Spleen (tissue), 11 donors: ENCODE data around the gene PRKCH. TPM values are rescaled to one million over a fixed set of nuclear protein-coding genes. Genes with fewer than 3 reads are reported as not detected.

ENCODE experiments used
- DNase-seq: peaks from one replicate; pipeline ENCODE4 v3.0.0-alpha.2; 2020
- H3K27ac ChIP-seq, 8 donors: fragments of 200-600 bp; sonication (generic) in 7 of 8; 1 replicate in 4 of 8; 2 replicates in 4 of 8; pipeline versions ENCODE4 v1.5.0 to v1.8.0; 2016 to 2021; ENCODE audit warnings: inconsistent platforms in 4 of 8, mild to moderate bottlenecking in 4 of 8, moderate library complexity in 1 of 8
- H3K27me3 ChIP-seq, 7 donors: fragments of 200-600 bp; sonication (generic) in 6 of 7; replicated peaks in 1 of 7; 1 replicate in 4 of 7; 2 replicates in 3 of 7; pipeline versions ENCODE4 v1.5.0 to v1.8.0; 2016 to 2021; ENCODE audit warnings: inconsistent platforms in 3 of 7, mild to moderate bottlenecking in 1 of 7
- H3K36me3 ChIP-seq, 6 donors: fragments of 200-600 bp; sonication (generic) in 5 of 6; 1 replicate in 4 of 6; 2 replicates in 2 of 6; pipeline versions ENCODE4 v1.5.0 to v1.8.0; 2016 to 2021; ENCODE audit warnings: inconsistent platforms in 2 of 6
- H3K4me1 ChIP-seq, 6 donors: fragments of 200-600 bp; sonication (generic) in 5 of 6; 1 replicate in 3 of 6; 2 replicates in 3 of 6; pipeline versions ENCODE4 v1.5.0 to v1.8.0; 2016 to 2021; ENCODE audit warnings: inconsistent platforms in 3 of 6
- H3K4me3 ChIP-seq, 8 donors: fragments of 200-600 bp; sonication (generic) in 7 of 8; 1 replicate in 4 of 8; 2 replicates in 4 of 8; pipeline versions ENCODE4 v1.5.0 to v1.8.0; 2016 to 2021; ENCODE audit warnings: inconsistent platforms in 4 of 8, mild to moderate bottlenecking in 4 of 8, moderate library complexity in 2 of 8
- H3K9me3 ChIP-seq, 8 donors: fragments of 200-600 bp; sonication (generic) in 7 of 8; 1 replicate in 4 of 8; 2 replicates in 4 of 8; pipeline versions ENCODE4 v1.5.0 to v1.8.0; 2016 to 2021; ENCODE audit warnings: inconsistent platforms in 4 of 8
- POLR2A ChIP-seq, 3 donors: fragments of 450-650 bp; IDR thresholded peaks; one replicate each; pipeline ENCODE4 v1.5.1; 2017; ENCODE audit warnings: antibody characterized with exemption in 3 of 3, mild to moderate bottlenecking in 1 of 3
- POLR2AphosphoS5 ChIP-seq, 3 donors: sonication (generic); formaldehyde crosslinking; IDR thresholded peaks; one replicate each; pipeline ENCODE4 v1.5.1; 2017; ENCODE audit warnings: antibody characterized with exemption in 3 of 3
- WGBS, 5 donors: extraction: QIAGEN DNeasy Blood & Tissue Kit in 3 of 5; methylation state at CpG; one replicate each; pipeline versions ENCODE4 v1.1.5 to v1.1.7; 2013 to 2018; 5-methylcytosine and 5-hydroxymethylcytosine counted together
- intact Hi-C: fragments of 100-400 bp; cut with DNase I; formaldehyde crosslinking; loops from one replicate; pipeline ENCODE4 v1.15.0; 2023; ENCODE audit warnings: low total_unique reads
- polyA plus RNA-seq, 3 donors: library from polyadenylated mRNA; stranded (reverse); fragments of 200-250 nt; gene quantifications; one replicate each; pipeline ENCODE4 v1.2.1, GENCODE V29; 2013
- total RNA-seq, 7 donors: library from RNA; depleted of rRNA in 3 of 7; stranded (reverse); fragments of >200 nt in 3 of 7; fragmentation: NEBNext Ultra II Directional in 4 of 7; extraction: Animal tissue kit (Norgen Biotek cat#: 25700) in 4 of 7; gene quantifications; one replicate each; pipeline versions ENCODE4 v1.1.0 to v1.2.1, GENCODE V29; 2016 to 2021
- TF ChIP-seq, protein P1 (sequence below), 11 experiments: fragments of 200-600 bp in 7 of 11; fragments of 450-650 bp in 4 of 11; sonication (generic) in 4 of 11; IDR thresholded peaks in 8 of 11; conservative IDR thresholded peaks in 3 of 11; 1 replicate in 7 of 11; 2 replicates in 4 of 11; pipeline versions ENCODE4 v1.4.0 to v1.8.0; 2016 to 2021; ENCODE audit warnings: antibody characterized with exemption in 11 of 11, inconsistent platforms in 4 of 11, mild to moderate bottlenecking in 1 of 11
- donor health status: healthy with polysubstance abuse.
- donor health status: DM: no; HTN: no; CAD: no; lungs with moderate emphysema.
- donor health status: DM: no; HTN: no; CAD: no.
- donor health status: Bipolar disorder and iron deficiency.
- donor health status: healthy.
- donor health status: DM: no; HTN: no; CAD: no.
- donor health status: DM: yes; HTN: yes; CAD: no.

PRKCH gene
- total and polyA plus RNA-seq, 10 donors: 10.0 to 184 (median 105) TPM

DNA sequence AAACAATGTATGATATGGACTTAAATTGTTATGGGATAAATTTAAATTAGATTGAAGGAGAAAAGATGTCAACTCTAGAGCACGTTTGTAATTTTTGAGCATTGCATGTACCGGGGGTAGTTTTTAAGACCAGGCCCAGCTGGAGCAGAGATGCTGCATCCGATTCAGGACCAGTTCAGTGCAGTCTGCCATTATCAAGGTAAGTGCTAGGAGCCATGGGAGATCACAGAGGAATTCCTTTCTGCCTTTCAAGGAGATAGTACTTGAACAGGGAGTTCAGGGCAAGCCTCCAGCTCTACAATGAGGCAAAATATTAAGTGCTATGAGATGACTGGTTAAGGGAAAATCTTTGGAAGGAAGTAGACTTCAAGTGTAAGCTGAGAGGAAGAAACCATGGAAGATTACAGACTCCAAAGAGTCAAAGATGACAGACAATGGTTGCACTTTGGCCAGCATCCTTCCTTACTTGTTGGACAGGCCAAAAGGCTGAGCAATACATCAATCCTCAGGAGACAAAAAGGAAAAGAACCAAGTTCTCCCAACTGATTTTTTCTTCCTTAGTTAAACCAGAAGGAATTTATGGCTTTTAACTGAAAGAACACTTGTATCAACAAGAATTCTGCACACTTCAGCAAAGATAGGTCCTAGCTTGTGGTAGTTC, 260.7 kb downstream of the PRKCH start:
- no peak overlapping the region for H3K4me3 ChIP-seq
- DNase-seq: no peak
- 83 to 89% (median 87%) methylated on average over 3 of the region's 3 CpGs for WGBS, 5 donors
- intact Hi-C loops: loop anchor here (10.0 kb wide), 1 partner anchor 133 kb away; no protein-coding TSS in a partner anchor
- H3K27ac ChIP-seq: peak overlapping the region in 3 of 8 donors; percentile 2 to 49 (median 42)
- TF ChIP-seq POLR2AphosphoS5 (IDR thresholded peaks at IDR 0.05) (no peak), POLR2A (IDR thresholded peaks at IDR 0.05) (no peak)
- TF ChIP-seq, protein P1, sequence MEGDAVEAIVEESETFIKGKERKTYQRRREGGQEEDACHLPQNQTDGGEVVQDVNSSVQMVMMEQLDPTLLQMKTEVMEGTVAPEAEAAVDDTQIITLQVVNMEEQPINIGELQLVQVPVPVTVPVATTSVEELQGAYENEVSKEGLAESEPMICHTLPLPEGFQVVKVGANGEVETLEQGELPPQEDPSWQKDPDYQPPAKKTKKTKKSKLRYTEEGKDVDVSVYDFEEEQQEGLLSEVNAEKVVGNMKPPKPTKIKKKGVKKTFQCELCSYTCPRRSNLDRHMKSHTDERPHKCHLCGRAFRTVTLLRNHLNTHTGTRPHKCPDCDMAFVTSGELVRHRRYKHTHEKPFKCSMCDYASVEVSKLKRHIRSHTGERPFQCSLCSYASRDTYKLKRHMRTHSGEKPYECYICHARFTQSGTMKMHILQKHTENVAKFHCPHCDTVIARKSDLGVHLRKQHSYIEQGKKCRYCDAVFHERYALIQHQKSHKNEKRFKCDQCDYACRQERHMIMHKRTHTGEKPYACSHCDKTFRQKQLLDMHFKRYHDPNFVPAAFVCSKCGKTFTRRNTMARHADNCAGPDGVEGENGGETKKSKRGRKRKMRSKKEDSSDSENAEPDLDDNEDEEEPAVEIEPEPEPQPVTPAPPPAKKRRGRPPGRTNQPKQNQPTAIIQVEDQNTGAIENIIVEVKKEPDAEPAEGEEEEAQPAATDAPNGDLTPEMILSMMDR (IDR thresholded peaks at IDR 0.05 in 8 of 11, conservative IDR thresholded peaks at IDR 0.05 in 3 of 11): no peak
- H3K4me1 ChIP-seq: peaks cover 0 to 24% (median 11%) of the 10 kb centered on the region in 6 donors
- H3K9me3 ChIP-seq: no peaks in the 10 kb centered on the region
- no peaks in the 10 kb centered on the region for H3K36me3 ChIP-seq
- H3K27me3 ChIP-seq: no peaks in the 10 kb centered on the region

DNA sequence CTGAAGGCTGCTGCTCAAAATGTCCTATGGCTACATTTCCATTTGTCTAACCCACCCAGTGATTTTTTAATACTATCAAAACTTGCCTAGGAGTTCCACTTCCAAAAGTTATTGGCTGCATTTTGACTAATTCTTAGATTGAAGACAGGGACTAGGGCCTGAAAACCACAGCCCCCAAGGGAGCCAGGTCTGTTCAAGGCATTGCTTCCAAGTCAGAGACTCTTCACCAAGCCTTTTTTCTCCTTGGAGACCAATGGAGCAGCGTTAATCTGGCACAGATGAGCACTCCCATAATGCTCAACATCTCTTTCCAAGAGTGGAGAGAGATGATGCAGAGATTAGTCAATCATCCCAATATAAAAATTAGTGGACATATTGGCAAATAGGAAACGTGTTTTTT, 261.4 kb downstream of the PRKCH start:
- Histone ChIP-seq H3K4me3 (no peak overlapping the region), H3K9me3 (no peaks in the 10 kb centered on the region), H3K27me3 (no peaks in the 10 kb centered on the region), H3K4me1 (peaks cover 0 to 26% (median 13%) of the 10 kb centered on the region in 6 donors), H3K36me3 (no peaks in the 10 kb centered on the region), H3K27ac (peak overlapping the region in 3 of 8 donors; percentile 2 to 49 (median 42))
- intact Hi-C loops: loop anchor here (10.0 kb wide), 1 partner anchor 132 kb away; no protein-coding TSS in a partner anchor
- no peak for TF ChIP-seq POLR2A (IDR thresholded peaks at IDR 0.05)
- DNase-seq: no peak
- WGBS, 5 donors: 80 to 88% (median 83%) methylated on average over 2 of the region's 2 CpGs

DNA sequence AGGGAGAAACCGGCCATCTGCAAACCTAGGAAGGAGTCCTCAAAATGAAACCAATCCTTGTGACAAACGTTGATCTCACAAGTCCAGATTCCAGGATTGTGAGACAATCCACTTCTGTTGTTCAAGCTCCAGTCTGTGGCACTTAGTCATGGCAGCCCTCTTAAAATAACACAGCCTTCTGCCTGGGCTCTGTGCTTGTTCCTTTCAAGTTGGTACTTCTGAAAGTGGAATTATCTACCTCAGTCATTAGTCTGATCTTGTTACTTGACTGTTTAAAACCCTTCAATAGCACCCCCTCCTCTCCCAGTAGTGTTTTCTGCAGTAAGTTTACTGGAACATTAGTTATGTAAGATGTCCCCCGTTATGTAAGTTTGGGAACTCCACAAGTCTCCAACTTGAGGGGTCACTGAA, 263.0 kb downstream of the PRKCH start:
- peaks cover 0 to 28% (median 13%) of the 10 kb centered on the region in 6 donors for H3K4me1 ChIP-seq
- H3K4me3 ChIP-seq: no peak overlapping the region
- no peaks in the 10 kb centered on the region for H3K27me3 ChIP-seq
- intact Hi-C loops: loop anchor here (10.0 kb wide), 1 partner anchor 130 kb away; no protein-coding TSS in a partner anchor
- H3K36me3 ChIP-seq: no peaks in the 10 kb centered on the region
- H3K9me3 ChIP-seq: no peaks in the 10 kb centered on the region
- DNase-seq: no peak
- peak overlapping the region in 6 of 8 donors; percentile 70 to 90 (median 80) for H3K27ac ChIP-seq
- TF ChIP-seq POLR2A (IDR thresholded peaks at IDR 0.05) (no peak), POLR2AphosphoS5 (IDR thresholded peaks at IDR 0.05) (no peak)
- TF ChIP-seq, protein P1 (IDR thresholded peaks at IDR 0.05 in 8 of 11, conservative IDR thresholded peaks at IDR 0.05 in 3 of 11): no peak
- WGBS, 5 donors: 72 to 83% (median 80%) methylated on average over 3 of the region's 3 CpGs

DNA sequence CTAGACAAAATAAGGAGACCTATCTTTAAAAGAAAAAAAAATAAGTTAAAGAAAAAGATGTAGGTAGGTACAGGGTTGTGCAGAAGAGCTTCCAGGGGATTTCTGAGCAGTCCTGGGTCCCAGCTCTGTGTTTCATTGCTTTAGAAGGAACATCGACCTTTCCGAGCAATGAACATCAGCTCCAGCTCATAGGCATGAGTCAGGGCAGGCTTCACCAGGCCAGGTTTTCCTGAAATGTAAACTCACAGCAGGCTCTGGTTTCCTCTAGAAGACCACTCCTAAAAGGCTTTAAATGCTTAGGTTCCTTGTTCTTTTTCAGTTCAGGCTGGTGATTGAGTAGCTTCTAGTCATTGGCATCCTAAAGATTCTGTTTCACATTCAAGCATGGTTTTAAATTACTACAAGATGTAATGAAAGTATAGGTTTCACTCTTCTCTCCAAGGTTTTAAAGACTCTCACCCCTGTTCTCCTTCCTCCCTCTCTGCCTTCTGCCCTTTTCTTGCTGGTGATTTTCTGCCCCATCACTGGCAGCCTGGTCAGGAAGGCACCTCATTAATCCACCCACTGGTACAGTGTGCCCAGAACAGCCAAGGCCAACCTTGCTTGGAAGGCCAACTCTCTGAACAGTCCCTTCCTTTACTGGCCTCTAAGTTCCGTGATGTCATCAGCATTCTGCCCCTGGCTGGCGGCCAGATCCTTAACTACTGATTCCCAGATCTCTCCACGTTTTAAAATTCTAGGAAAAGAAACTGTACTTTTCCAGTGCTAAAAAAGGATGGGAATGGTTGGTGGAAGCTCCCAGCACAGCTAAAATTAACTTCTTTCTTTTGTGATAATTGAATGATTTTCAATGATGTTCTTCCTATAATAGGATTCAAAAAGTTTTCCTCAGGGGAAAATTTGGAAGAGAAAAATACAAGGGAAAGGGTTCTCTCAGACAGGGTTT, 264.5 kb downstream of the PRKCH start:
- peak; percentile 84 for DNase-seq
- TF ChIP-seq POLR2AphosphoS5 (IDR thresholded peaks at IDR 0.05): peak in 2 of 3 donors; percentile 68 to 87
- TF ChIP-seq, protein P1 (IDR thresholded peaks at IDR 0.05 in 8 of 11, conservative IDR thresholded peaks at IDR 0.05 in 3 of 11): no peak
- H3K27me3 ChIP-seq: no peaks in the 10 kb centered on the region
- intact Hi-C loops: loop anchor here (10.0 kb wide), 1 partner anchor 129 kb away; no protein-coding TSS in a partner anchor
- no peak overlapping the region for H3K4me3 ChIP-seq
- WGBS, 5 donors: 61 to 71% (median 69%) methylated on average over 5 of the region's 5 CpGs
- peak overlapping the region; percentile 51 to 90 (median 80) for H3K27ac ChIP-seq
- no peaks in the 10 kb centered on the region for H3K36me3 ChIP-seq
- H3K9me3 ChIP-seq: no peaks in the 10 kb centered on the region
- H3K4me1 ChIP-seq: peaks cover 0 to 38% (median 24%) of the 10 kb centered on the region in 6 donors
